ENCODE results near the gene KCNAB1.

- TF ChIP-seq EZH2phosphoT487 (IDR thresholded peaks at IDR 0.05; ENCODE audit: low read length), result no peak
- TF ChIP-seq CTCF (IDR thresholded peaks at IDR 0.05; ENCODE audit: low read length), result no peak
Observed at GRCh38 chr3:156507285-156507684, 386.9 kb downstream of the KCNAB1 start.
